Muscle layer of duodenum (tissue), 2 donors: ENCODE data around the gene BSPRY.

Experiments
- H3K27ac ChIP-seq: one replicate; pipeline ENCODE4 v1.7.0; 2013; ENCODE audit warnings: mild to moderate bottlenecking, low read length
- H3K27me3 ChIP-seq: one replicate; pipeline ENCODE4 v1.7.0; 2013; ENCODE audit warnings: low read depth, mild to moderate bottlenecking, control low read depth, low read length
- H3K36me3 ChIP-seq, 2 donors: one replicate each; pipeline ENCODE4 v1.7.0; 2013; ENCODE audit warnings: low read length in 2 of 2, control low read depth in 1 of 2, mild to moderate bottlenecking in 1 of 2; ENCODE audit not compliant: insufficient read depth in 2 of 2, control insufficient read depth in 1 of 2
- H3K4me1 ChIP-seq, 2 donors: one replicate each; pipeline ENCODE4 v1.7.0; 2013; ENCODE audit warnings: low read length in 2 of 2, mild to moderate bottlenecking in 2 of 2, control low read depth in 1 of 2, moderate library complexity in 1 of 2; ENCODE audit not compliant: insufficient read depth in 2 of 2, control insufficient read depth in 1 of 2
- H3K4me3 ChIP-seq, 2 donors: one replicate each; pipeline ENCODE4 v1.7.0; 2013; ENCODE audit warnings: low read length in 2 of 2, low read depth in 1 of 2, mild to moderate bottlenecking in 1 of 2
- H3K9me3 ChIP-seq, 2 donors: one replicate each; pipeline ENCODE4 v1.7.0; 2013; ENCODE audit warnings: low read length in 2 of 2, control low read depth in 1 of 2, mild to moderate bottlenecking in 1 of 2; ENCODE audit not compliant: control insufficient read depth in 1 of 2
- donor health status: healthy.

The BSPRY gene

GRCh38 chr9:113386571-113387393 is 37.4 kb downstream of the BSPRY start:
- Histone ChIP-seq H3K9me3 (no peaks in the 10 kb centered on the region), H3K27ac (no peak overlapping the region), H3K27me3 (no peaks in the 10 kb centered on the region), H3K4me1 (no peaks in the 10 kb centered on the region), H3K4me3 (no peak overlapping the region), H3K36me3 (peaks cover 38 to 61% of the 10 kb centered on the region in 2 donors)

GRCh38 chr9:113387560-113388230 is 38.4 kb downstream of the BSPRY start:
- no peaks in the 10 kb centered on the region for H3K9me3 ChIP-seq
- no peaks in the 10 kb centered on the region for H3K27me3 ChIP-seq
- peaks cover 40 to 70% of the 10 kb centered on the region in 2 donors for H3K36me3 ChIP-seq
- no peaks in the 10 kb centered on the region for H3K4me1 ChIP-seq
- no peak overlapping the region for H3K4me3 ChIP-seq
- no peak overlapping the region for H3K27ac ChIP-seq

- no peaks in the 10 kb centered on the region for H3K4me1 ChIP-seq
- no peaks in the 10 kb centered on the region for H3K9me3 ChIP-seq
- H3K27me3 ChIP-seq: no peaks in the 10 kb centered on the region
- H3K4me3 ChIP-seq: no peak overlapping the region
- no peak overlapping the region for H3K27ac ChIP-seq
- peaks cover 40 to 78% of the 10 kb centered on the region in 2 donors for H3K36me3 ChIP-seq
Observed at GRCh38 chr9:113388833-113389232, 39.5 kb downstream of the BSPRY start.

- Histone ChIP-seq H3K36me3 (peaks cover 40 to 78% of the 10 kb centered on the region in 2 donors), H3K4me3 (no peak overlapping the region), H3K9me3 (no peaks in the 10 kb centered on the region), H3K27me3 (no peaks in the 10 kb centered on the region), H3K4me1 (no peaks in the 10 kb centered on the region), H3K27ac (no peak overlapping the region)
Observed at GRCh38 chr9:113389451-113389850, 40.1 kb downstream of the BSPRY start.

GRCh38 chr9:113390192-113390960 is 41.0 kb downstream of the BSPRY start:
- H3K27me3 ChIP-seq: no peaks in the 10 kb centered on the region
- no peaks in the 10 kb centered on the region for H3K4me1 ChIP-seq
- H3K9me3 ChIP-seq: no peaks in the 10 kb centered on the region
- no peak overlapping the region for H3K4me3 ChIP-seq
- peaks cover 40 to 81% of the 10 kb centered on the region in 2 donors for H3K36me3 ChIP-seq
- no peak overlapping the region for H3K27ac ChIP-seq

GRCh38 chr9:113391917-113392316 is 42.6 kb downstream of the BSPRY start:
- no peaks in the 10 kb centered on the region for H3K4me1 ChIP-seq
- no peak overlapping the region for H3K27ac ChIP-seq
- peaks cover 38 to 72% of the 10 kb centered on the region in 2 donors for H3K36me3 ChIP-seq
- H3K27me3 ChIP-seq: no peaks in the 10 kb centered on the region
- H3K4me3 ChIP-seq: no peak overlapping the region
- no peaks in the 10 kb centered on the region for H3K9me3 ChIP-seq

GRCh38 chr9:113393281-113393680 is 43.9 kb downstream of the BSPRY start:
- Histone ChIP-seq H3K4me3 (no peak overlapping the region), H3K27ac (no peak overlapping the region), H3K27me3 (no peaks in the 10 kb centered on the region), H3K36me3 (peaks cover 29 to 58% of the 10 kb centered on the region in 2 donors), H3K4me1 (peaks cover 0 to 5% of the 10 kb centered on the region in 2 donors), H3K9me3 (no peaks in the 10 kb centered on the region)

- no peaks in the 10 kb centered on the region for H3K9me3 ChIP-seq
- no peak overlapping the region for H3K27ac ChIP-seq
- H3K4me3 ChIP-seq: no peak overlapping the region
- H3K27me3 ChIP-seq: no peaks in the 10 kb centered on the region
- peaks cover 15 to 39% of the 10 kb centered on the region in 2 donors for H3K36me3 ChIP-seq
- H3K4me1 ChIP-seq: peaks cover 8 to 11% of the 10 kb centered on the region in 2 donors
Observed at GRCh38 chr9:113395000-113395861, 45.9 kb downstream of the BSPRY start.

GRCh38 chr9:113397203-113397631 is 47.9 kb downstream of the BSPRY start:
- H3K36me3 ChIP-seq: peaks cover 0 to 19% of the 10 kb centered on the region in 2 donors
- H3K27me3 ChIP-seq: no peaks in the 10 kb centered on the region
- H3K4me1 ChIP-seq: peaks cover 14 to 16% of the 10 kb centered on the region in 2 donors
- no peak overlapping the region for H3K27ac ChIP-seq
- H3K4me3 ChIP-seq: no peak overlapping the region
- H3K9me3 ChIP-seq: no peaks in the 10 kb centered on the region

GRCh38 chr9:113398796-113399195 is 49.5 kb downstream of the BSPRY start:
- Histone ChIP-seq H3K27me3 (no peaks in the 10 kb centered on the region), H3K36me3 (peaks cover 0 to 6% of the 10 kb centered on the region in 2 donors), H3K27ac (no peak overlapping the region), H3K4me3 (no peak overlapping the region), H3K4me1 (peaks cover 14 to 16% of the 10 kb centered on the region in 2 donors), H3K9me3 (no peaks in the 10 kb centered on the region)
